ENCODE results near the gene EXD3.

DNA sequence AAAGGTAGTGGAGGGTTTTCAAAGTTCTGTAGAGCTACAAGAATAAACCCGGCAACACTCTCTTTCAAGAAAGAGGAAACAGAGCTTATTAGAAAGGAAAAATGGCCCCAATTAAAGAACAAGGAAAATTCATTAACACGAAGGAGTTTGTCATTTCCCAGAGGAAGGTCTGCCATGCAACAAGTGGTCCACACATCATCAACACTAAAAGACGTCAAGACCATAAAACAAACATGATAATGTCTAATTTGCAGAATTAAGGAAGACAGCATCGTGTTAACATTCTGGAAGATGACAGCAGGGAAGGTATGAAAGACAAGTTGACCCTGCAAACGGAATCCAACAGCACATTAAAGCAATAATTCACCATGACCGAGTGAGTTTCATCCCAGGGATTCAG lies 92.3 kb downstream of the EXD3 start:
- TF ChIP-seq RFX5 (IDR thresholded peaks at IDR 0.05; ENCODE audit: low read length) (no peak), CTCF (IDR thresholded peaks at IDR 0.05) (no peak), YY1 (IDR thresholded peaks at IDR 0.05; ENCODE audit: low read depth) (no peak), EP300 (IDR thresholded peaks at IDR 0.05; ENCODE audit: borderline replicate concordance in 1 of 2, low read depth in 1 of 2, low read length in 1 of 2) (no peak), SIN3A (IDR thresholded peaks at IDR 0.05; ENCODE audit: borderline replicate concordance, low read depth, low read length) (no peak), POLR2AphosphoS5 (IDR thresholded peaks at IDR 0.05; ENCODE audit: low read depth, low read length) (no peak), CHD2 (IDR thresholded peaks at IDR 0.05; ENCODE audit: low read length, partially characterized antibody) (no peak), FOXM1 (IDR thresholded peaks at IDR 0.05; ENCODE audit: low read depth) (no peak), RAD21 (IDR thresholded peaks at IDR 0.05; ENCODE audit: low read length) (no peak)
- TF ChIP-seq, protein P1, sequence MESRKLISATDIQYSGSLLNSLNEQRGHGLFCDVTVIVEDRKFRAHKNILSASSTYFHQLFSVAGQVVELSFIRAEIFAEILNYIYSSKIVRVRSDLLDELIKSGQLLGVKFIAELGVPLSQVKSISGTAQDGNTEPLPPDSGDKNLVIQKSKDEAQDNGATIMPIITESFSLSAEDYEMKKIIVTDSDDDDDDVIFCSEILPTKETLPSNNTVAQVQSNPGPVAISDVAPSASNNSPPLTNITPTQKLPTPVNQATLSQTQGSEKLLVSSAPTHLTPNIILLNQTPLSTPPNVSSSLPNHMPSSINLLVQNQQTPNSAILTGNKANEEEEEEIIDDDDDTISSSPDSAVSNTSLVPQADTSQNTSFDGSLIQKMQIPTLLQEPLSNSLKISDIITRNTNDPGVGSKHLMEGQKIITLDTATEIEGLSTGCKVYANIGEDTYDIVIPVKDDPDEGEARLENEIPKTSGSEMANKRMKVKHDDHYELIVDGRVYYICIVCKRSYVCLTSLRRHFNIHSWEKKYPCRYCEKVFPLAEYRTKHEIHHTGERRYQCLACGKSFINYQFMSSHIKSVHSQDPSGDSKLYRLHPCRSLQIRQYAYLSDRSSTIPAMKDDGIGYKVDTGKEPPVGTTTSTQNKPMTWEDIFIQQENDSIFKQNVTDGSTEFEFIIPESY (IDR thresholded peaks at IDR 0.05; ENCODE audit: borderline replicate concordance, low read depth) = no peak

Data from SK-N-SH (cell line).